Measurements from ENCODE around the gene CAMK2N2.

CAMK2N2 gene

DNA sequence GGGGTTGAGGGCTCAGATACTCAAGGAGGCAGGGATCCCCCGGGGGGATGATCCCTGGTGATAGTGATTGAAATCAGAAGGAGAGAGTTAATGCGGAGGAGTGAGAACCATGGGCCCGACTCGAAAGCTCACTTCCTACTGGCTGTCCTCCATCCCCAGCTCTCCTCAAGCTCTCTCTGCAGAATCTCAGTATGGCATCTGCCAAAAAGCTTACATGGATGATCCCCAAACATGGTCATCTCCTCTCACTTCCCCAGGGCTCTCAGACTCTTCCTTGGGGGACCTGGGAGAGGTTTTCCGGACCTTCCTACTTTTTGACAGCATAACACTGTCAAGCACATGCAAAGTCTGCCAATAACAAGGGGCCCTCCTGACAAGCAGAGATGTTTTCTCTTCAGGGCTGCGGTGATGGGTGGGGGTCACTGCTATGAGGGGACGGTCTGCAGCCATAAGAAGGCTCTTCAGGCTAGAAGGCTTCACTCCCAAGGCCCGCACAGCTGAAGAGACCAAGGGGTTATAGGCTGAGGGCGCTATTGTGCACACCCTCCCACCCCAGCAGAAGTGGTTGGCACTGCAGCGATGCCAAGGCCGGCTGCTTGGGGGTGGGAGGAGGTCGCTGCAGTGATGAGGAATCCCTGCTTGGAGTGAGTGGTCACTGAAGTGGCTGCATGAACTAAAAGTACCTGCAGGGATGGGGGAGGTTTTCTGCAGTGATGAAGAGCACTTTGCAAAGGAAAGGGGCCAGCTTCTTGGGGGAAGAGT is 32.8 kb downstream of the CAMK2N2 start:
- Histone ChIP-seq H3K79me2 (ENCODE audit: low read length) (no peaks in the 10 kb centered on the region), H3K9ac (ENCODE audit: low read length) (no peak overlapping the region), H2AFZ (ENCODE audit: low read length) (peak overlapping the region; percentile 57; the same call in 1 of the 2 replicates), H3K4me1 (ENCODE audit: low read length) (no peaks in the 10 kb centered on the region), H3K9me3 (replicated peaks; ENCODE audit: insufficient read depth, low read length) (no peaks in the 10 kb centered on the region), H3K36me3 (replicated peaks; ENCODE audit: insufficient read depth, low read length) (no peaks in the 10 kb centered on the region), H3K4me2 (ENCODE audit: low read depth, low read length) (peak overlapping the region; percentile 100), H3K27me3 (replicated peaks; ENCODE audit: insufficient read depth, low read length) (peaks cover 65% of the 10 kb centered on the region), H3K4me3 (ENCODE audit: low read length) (peak overlapping the region; percentile 75; the same call in 1 of the 2 replicates), H4K20me1 (ENCODE audit: insufficient read depth, low read length) (no peaks in the 10 kb centered on the region), H3K9me2 (replicated peaks; ENCODE audit: insufficient read depth, low read length) (no peaks in the 10 kb centered on the region), H3K27ac (ENCODE audit: low read length) (no peak overlapping the region), H3F3A (ENCODE audit: insufficient read depth, low read length) (no peaks in the 10 kb centered on the region)
- no peak for DNase-seq
- TF ChIP-seq EZH2phosphoT487 (IDR thresholded peaks at IDR 0.05; ENCODE audit: low read length) (no peak), EZH2 (optimal IDR thresholded peaks at IDR 0.05; ENCODE audit: low read depth, low read length) (no peak)
- TF ChIP-seq, protein P1, sequence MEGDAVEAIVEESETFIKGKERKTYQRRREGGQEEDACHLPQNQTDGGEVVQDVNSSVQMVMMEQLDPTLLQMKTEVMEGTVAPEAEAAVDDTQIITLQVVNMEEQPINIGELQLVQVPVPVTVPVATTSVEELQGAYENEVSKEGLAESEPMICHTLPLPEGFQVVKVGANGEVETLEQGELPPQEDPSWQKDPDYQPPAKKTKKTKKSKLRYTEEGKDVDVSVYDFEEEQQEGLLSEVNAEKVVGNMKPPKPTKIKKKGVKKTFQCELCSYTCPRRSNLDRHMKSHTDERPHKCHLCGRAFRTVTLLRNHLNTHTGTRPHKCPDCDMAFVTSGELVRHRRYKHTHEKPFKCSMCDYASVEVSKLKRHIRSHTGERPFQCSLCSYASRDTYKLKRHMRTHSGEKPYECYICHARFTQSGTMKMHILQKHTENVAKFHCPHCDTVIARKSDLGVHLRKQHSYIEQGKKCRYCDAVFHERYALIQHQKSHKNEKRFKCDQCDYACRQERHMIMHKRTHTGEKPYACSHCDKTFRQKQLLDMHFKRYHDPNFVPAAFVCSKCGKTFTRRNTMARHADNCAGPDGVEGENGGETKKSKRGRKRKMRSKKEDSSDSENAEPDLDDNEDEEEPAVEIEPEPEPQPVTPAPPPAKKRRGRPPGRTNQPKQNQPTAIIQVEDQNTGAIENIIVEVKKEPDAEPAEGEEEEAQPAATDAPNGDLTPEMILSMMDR (IDR thresholded peaks at IDR 0.05; ENCODE audit: low read length), result no peak

DNA sequence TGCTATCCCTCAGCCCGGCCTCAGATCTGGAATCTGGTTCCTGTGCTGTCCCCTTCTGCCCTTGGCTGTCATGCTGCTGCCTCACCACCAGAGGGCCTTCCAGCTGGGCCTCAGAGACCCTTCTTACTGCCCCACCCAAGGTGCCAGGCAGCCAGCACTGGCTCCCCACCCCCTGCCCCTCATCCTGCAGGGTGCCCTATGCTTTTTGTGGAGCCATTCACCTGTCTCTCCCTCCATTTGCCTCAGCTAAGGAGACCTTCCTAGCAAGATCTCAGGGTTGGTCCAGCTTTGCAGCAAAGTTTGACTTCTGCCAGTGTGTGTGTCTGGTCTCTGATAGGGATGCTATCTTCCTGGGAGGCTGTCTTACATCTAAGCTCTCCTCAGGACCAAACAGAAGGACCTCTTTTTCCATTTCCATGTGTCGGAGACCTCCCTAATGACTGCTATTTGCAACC is 33.8 kb downstream of the CAMK2N2 start:
- Histone ChIP-seq H3K4me2 (ENCODE audit: low read depth, low read length) (no peak overlapping the region), H3K27ac (ENCODE audit: low read length) (no peak overlapping the region), H3K9ac (ENCODE audit: low read length) (no peak overlapping the region), H2AFZ (ENCODE audit: low read length) (no peak overlapping the region), H4K20me1 (ENCODE audit: insufficient read depth, low read length) (no peaks in the 10 kb centered on the region), H3K4me1 (ENCODE audit: low read length) (no peaks in the 10 kb centered on the region), H3K36me3 (replicated peaks; ENCODE audit: insufficient read depth, low read length) (no peaks in the 10 kb centered on the region), H3K4me3 (ENCODE audit: low read length) (no peak overlapping the region), H3F3A (ENCODE audit: insufficient read depth, low read length) (no peaks in the 10 kb centered on the region), H3K9me3 (replicated peaks; ENCODE audit: insufficient read depth, low read length) (no peaks in the 10 kb centered on the region), H3K79me2 (ENCODE audit: low read length) (no peaks in the 10 kb centered on the region), H3K27me3 (replicated peaks; ENCODE audit: insufficient read depth, low read length) (peaks cover 55% of the 10 kb centered on the region), H3K9me2 (replicated peaks; ENCODE audit: insufficient read depth, low read length) (no peaks in the 10 kb centered on the region)
- peak; percentile 49 for DNase-seq
- TF ChIP-seq, protein P1 (IDR thresholded peaks at IDR 0.05; ENCODE audit: low read length), result peak; percentile 91
- TF ChIP-seq EZH2phosphoT487 (IDR thresholded peaks at IDR 0.05; ENCODE audit: low read length), result no peak
- TF ChIP-seq EZH2 (optimal IDR thresholded peaks at IDR 0.05; ENCODE audit: low read depth, low read length), result no peak

DNA sequence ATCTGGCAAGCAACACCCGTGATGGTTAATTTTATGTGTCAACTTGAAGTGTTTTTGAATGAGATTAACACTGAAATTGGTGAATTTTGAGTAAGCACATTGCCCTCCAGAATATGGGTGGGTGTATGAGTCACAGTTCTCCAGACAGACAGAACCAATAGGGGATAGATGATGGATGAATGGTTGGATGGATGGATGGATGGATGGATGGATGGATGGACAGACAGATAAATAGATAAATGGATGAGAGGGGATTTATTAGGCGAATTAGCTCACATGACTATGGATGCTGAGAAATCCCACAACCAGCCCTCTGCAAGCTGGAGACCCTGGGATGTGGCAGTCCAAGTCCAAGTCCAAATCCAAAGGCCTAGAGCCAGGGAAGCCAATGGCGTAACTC is 37.4 kb downstream of the CAMK2N2 start:
- Histone ChIP-seq H3K4me3 (ENCODE audit: low read length) (no peak overlapping the region), H3K9me3 (replicated peaks; ENCODE audit: insufficient read depth, low read length) (no peaks in the 10 kb centered on the region), H3K4me1 (ENCODE audit: low read length) (no peaks in the 10 kb centered on the region), H3K4me2 (ENCODE audit: low read depth, low read length) (no peak overlapping the region), H2AFZ (ENCODE audit: low read length) (no peak overlapping the region), H4K20me1 (ENCODE audit: insufficient read depth, low read length) (no peaks in the 10 kb centered on the region), H3K9me2 (replicated peaks; ENCODE audit: insufficient read depth, low read length) (no peaks in the 10 kb centered on the region), H3K36me3 (replicated peaks; ENCODE audit: insufficient read depth, low read length) (no peaks in the 10 kb centered on the region), H3K27me3 (replicated peaks; ENCODE audit: insufficient read depth, low read length) (peaks cover 27% of the 10 kb centered on the region), H3K79me2 (ENCODE audit: low read length) (no peaks in the 10 kb centered on the region), H3K9ac (ENCODE audit: low read length) (no peak overlapping the region), H3F3A (ENCODE audit: insufficient read depth, low read length) (no peaks in the 10 kb centered on the region), H3K27ac (ENCODE audit: low read length) (no peak overlapping the region)
- no peak for TF ChIP-seq EZH2phosphoT487 (IDR thresholded peaks at IDR 0.05; ENCODE audit: low read length)
- TF ChIP-seq EZH2 (optimal IDR thresholded peaks at IDR 0.05; ENCODE audit: low read depth, low read length), result no peak
- TF ChIP-seq, protein P1 (IDR thresholded peaks at IDR 0.05; ENCODE audit: low read length), result no peak
- DNase-seq, result no peak

Measured in MM.1S (cell line).